Measurements from ENCODE around the gene G6PC1.

DNA sequence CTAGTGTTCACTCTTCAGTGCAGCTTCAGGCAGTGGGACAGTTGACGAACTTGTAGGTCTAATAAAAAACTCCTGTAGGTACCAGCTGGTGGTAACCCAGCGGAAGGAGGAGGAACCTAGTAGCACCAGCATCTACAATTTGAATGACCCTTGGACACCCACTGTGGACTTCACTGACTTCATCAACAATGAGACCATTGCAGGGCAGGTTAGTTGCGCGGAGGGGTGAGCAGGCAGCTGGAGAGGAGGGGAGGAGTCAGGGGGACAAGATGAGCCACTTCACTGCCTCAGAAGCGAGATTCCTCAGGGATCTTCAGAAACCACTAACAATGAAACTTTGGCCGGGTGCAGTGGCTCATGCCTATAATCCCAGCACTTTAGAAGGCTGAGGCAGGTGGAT, 27.3 kb upstream of the G6PC1 start:
- TF ChIP-seq, protein P1, sequence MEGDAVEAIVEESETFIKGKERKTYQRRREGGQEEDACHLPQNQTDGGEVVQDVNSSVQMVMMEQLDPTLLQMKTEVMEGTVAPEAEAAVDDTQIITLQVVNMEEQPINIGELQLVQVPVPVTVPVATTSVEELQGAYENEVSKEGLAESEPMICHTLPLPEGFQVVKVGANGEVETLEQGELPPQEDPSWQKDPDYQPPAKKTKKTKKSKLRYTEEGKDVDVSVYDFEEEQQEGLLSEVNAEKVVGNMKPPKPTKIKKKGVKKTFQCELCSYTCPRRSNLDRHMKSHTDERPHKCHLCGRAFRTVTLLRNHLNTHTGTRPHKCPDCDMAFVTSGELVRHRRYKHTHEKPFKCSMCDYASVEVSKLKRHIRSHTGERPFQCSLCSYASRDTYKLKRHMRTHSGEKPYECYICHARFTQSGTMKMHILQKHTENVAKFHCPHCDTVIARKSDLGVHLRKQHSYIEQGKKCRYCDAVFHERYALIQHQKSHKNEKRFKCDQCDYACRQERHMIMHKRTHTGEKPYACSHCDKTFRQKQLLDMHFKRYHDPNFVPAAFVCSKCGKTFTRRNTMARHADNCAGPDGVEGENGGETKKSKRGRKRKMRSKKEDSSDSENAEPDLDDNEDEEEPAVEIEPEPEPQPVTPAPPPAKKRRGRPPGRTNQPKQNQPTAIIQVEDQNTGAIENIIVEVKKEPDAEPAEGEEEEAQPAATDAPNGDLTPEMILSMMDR (IDR thresholded peaks at IDR 0.05; ENCODE audit: low read depth, low read length, poor library complexity, severe bottlenecking): no peak
- TF ChIP-seq EZH2phosphoT487 (IDR thresholded peaks at IDR 0.05; ENCODE audit: borderline replicate concordance, low read length): no peak

All from DOHH2 (cell line).